Heart left ventricle (tissue), 13 donors: ENCODE data around the gene GRIP1.

ENCODE experiments used
- POLR2A ChIP-seq, 2 donors: fragments of 450-650 bp; IDR thresholded peaks; one replicate each; pipeline ENCODE4 v1.6.1; 2017; ENCODE audit warnings: antibody characterized with exemption in 2 of 2, mild to moderate bottlenecking in 2 of 2, moderate library complexity in 2 of 2
- TF ChIP-seq, protein P1 (sequence below), 12 donors: fragments of 200-600 bp; sonication (generic) in 4 of 12; IDR thresholded peaks; one replicate each; pipeline versions ENCODE4 v1.5.0 to v1.8.0; 2018 to 2022; ENCODE audit warnings: antibody characterized with exemption in 12 of 12, mild to moderate bottlenecking in 5 of 12
- donor health status: ischemic (EF 13 %, LVEDD 7.1; RV severe dilation, severe dysfunction).
- donor health status: DM: no; HTN: yes; CAD: no.
- donor health status: DM: no; HTN: no; CAD: no.
- donor health status: ischemic (EF 25% LVEDD 6.9; RV normal size, moderate dysfunction).
- donor health status: ischemic (EF 25% LVEDD 5.7; RV mildly dilated, moderate dysfunction).
- donor health status: ischemic (EF 35%, LVEDD 5.7; RV mildly dilated, moderate dysfunction).
- donor health status: nonischemic (EF 11% LVEDD 7.7; RV severe dilation, severe dysfunction).
- donor health status: DM: yes; HTN: yes; CAD: no.
- donor health status: PGD.
- donor health status: ischemic (EF 29% LVEDD 5.4; RV normal size, mild dysfunction).
- donor health status: nonischemic (EF 23%, LVEDD 6.1; RV moderate dilation, normal function).

DNA sequence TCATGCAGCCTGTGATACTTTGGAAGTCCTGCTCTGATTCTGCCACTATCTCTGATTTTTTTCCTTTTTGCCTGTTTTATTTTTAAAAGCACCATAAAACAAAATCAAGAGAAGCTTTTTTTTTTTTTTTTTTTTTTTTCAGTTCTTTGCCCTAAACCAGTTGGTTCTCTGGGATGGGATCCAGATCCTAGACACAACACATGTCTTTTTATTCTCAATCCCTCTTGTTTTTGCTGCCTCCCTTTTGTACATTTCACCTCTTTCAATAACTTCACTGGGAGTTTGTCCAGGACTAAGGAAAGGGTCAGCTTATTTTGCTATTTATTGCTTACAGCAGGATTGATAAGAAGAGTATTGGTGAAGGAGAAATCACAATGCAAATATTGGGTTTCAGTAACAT lies 139.4 kb downstream of the GRIP1 start:
- TF ChIP-seq, protein P1, sequence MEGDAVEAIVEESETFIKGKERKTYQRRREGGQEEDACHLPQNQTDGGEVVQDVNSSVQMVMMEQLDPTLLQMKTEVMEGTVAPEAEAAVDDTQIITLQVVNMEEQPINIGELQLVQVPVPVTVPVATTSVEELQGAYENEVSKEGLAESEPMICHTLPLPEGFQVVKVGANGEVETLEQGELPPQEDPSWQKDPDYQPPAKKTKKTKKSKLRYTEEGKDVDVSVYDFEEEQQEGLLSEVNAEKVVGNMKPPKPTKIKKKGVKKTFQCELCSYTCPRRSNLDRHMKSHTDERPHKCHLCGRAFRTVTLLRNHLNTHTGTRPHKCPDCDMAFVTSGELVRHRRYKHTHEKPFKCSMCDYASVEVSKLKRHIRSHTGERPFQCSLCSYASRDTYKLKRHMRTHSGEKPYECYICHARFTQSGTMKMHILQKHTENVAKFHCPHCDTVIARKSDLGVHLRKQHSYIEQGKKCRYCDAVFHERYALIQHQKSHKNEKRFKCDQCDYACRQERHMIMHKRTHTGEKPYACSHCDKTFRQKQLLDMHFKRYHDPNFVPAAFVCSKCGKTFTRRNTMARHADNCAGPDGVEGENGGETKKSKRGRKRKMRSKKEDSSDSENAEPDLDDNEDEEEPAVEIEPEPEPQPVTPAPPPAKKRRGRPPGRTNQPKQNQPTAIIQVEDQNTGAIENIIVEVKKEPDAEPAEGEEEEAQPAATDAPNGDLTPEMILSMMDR (IDR thresholded peaks at IDR 0.05) = no peak
- TF ChIP-seq POLR2A (IDR thresholded peaks at IDR 0.05) = no peak
